Astrocyte (in vitro differentiated cells and primary cell): ENCODE results near the gene SOX30. TPM values are rescaled to one million over a fixed set of nuclear protein-coding genes. Genes with fewer than 3 reads are reported as not detected.

ENCODE experiments used
- DNase-seq: peaks from one replicate; pipeline ENCODE4 v3.0.0-alpha.2; 2010; ENCODE audit warnings: low read depth
- FAIRE-seq: peaks from 2 replicates; lab custom pipeline; 2011; peaks lifted over from hg19 to GRCh38; lab: Jason Lieb, UNC
- H2AFZ ChIP-seq: 2 replicates; pipeline ENCODE4 v1.6.0; 2012; ENCODE audit warnings: low read depth, low read length, inconsistent platforms
- H3K27ac ChIP-seq: 2 replicates; pipeline ENCODE4 v1.5.1; 2011; ENCODE audit warnings: low read depth, low read length, inconsistent platforms
- H3K27me3 ChIP-seq: 2 replicates; pipeline ENCODE4 v1.6.0; 2011; ENCODE audit warnings: low read length, inconsistent platforms; ENCODE audit not compliant: insufficient read depth
- H3K36me3 ChIP-seq: 2 replicates; pipeline ENCODE4 v1.5.1; 2011; ENCODE audit warnings: low read length, inconsistent platforms; ENCODE audit not compliant: insufficient read depth
- H3K4me1 ChIP-seq: 2 replicates; pipeline ENCODE4 v1.5.1; 2011; ENCODE audit warnings: low read length, inconsistent platforms; ENCODE audit not compliant: insufficient read depth
- H3K4me2 ChIP-seq: 2 replicates; pipeline ENCODE4 v1.6.0; 2012; ENCODE audit warnings: low read length, inconsistent platforms
- H3K4me3 ChIP-seq: 2 replicates; pipeline ENCODE4 v1.5.1; 2011; ENCODE audit warnings: low read depth, mild to moderate bottlenecking, low read length, inconsistent platforms; ENCODE audit not compliant: insufficient read depth
- H3K79me2 ChIP-seq: 2 replicates; pipeline ENCODE4 v1.6.0; 2012; ENCODE audit warnings: mild to moderate bottlenecking, low read length, inconsistent platforms; ENCODE audit not compliant: insufficient read depth
- H3K9ac ChIP-seq: 2 replicates; pipeline ENCODE4 v1.6.0; 2012; ENCODE audit warnings: mild to moderate bottlenecking, low read length, inconsistent platforms
- H3K9me3 ChIP-seq: 2 replicates; pipeline ENCODE4 v1.5.1; 2012; ENCODE audit warnings: low read depth, mild to moderate bottlenecking, low read length, inconsistent platforms; ENCODE audit not compliant: insufficient read depth
- H4K20me1 ChIP-seq: 2 replicates; pipeline ENCODE4 v1.6.0; 2012; ENCODE audit warnings: low read length, inconsistent platforms; ENCODE audit not compliant: insufficient read depth
- H3K27ac Mint-ChIP-seq: one replicate; pipeline ENCODE4 v1.8.0; 2021; ENCODE audit warnings: mild to moderate bottlenecking, mixed read lengths; ENCODE audit not compliant: unreplicated experiment
- H3K27me3 Mint-ChIP-seq: one replicate; pipeline ENCODE4 v1.8.0; 2021; ENCODE audit warnings: low read depth, mixed read lengths; ENCODE audit not compliant: unreplicated experiment
- H3K36me3 Mint-ChIP-seq: one replicate; pipeline ENCODE4 v1.8.0; 2021; ENCODE audit warnings: low read depth, mixed read lengths; ENCODE audit not compliant: unreplicated experiment
- H3K4me1 Mint-ChIP-seq: one replicate; pipeline ENCODE4 v1.8.0; 2021; ENCODE audit warnings: low read depth, mixed read lengths; ENCODE audit not compliant: unreplicated experiment
- H3K4me3 Mint-ChIP-seq: one replicate; pipeline ENCODE4 v1.8.0; 2021; ENCODE audit warnings: mild to moderate bottlenecking, moderate library complexity, mixed read lengths; ENCODE audit not compliant: unreplicated experiment
- H3K9me3 Mint-ChIP-seq: one replicate; pipeline ENCODE4 v1.8.0; 2021; ENCODE audit warnings: mild to moderate bottlenecking, mixed read lengths; ENCODE audit not compliant: unreplicated experiment
- CTCF ChIP-seq: IDR thresholded peaks from 2 replicates; pipeline ENCODE4 v1.5.1; 2011; ENCODE audit warnings: low read depth, mild to moderate bottlenecking, inconsistent platforms, low read length, moderate library complexity; ENCODE audit not compliant: insufficient read depth
- EZH2 ChIP-seq: IDR thresholded peaks from 2 replicates; pipeline ENCODE4 v1.6.1; 2012; ENCODE audit warnings: mild to moderate bottlenecking, low read length, inconsistent platforms; ENCODE audit not compliant: insufficient read depth
- total RNA-seq: library from RNA; stranded (reverse); gene quantifications from 2 replicates; pipeline ENCODE4 v1.2.1, GENCODE V29; 2021

Gene SOX30
- total RNA-seq, 1 donor from 2014 or later = 0.14 TPM

GRCh38 chr5:157659868-157660660 lies 7.8 kb upstream of the SOX30 start:
- no peak overlapping the region for H3K4me2 ChIP-seq
- H3K9me3 Mint-ChIP-seq = peaks cover 20% of the 10 kb centered on the region
- no peak overlapping the region for H3K4me3 ChIP-seq
- peaks cover 4% of the 10 kb centered on the region for H3K36me3 Mint-ChIP-seq
- H3K9me3 ChIP-seq = no peaks in the 10 kb centered on the region
- H3K27ac Mint-ChIP-seq = no peak overlapping the region
- no peak overlapping the region for H3K9ac ChIP-seq
- H3K4me1 ChIP-seq = no peaks in the 10 kb centered on the region
- no peaks in the 10 kb centered on the region for H3K36me3 ChIP-seq
- no peak for TF ChIP-seq CTCF
- no peak for FAIRE-seq
- H3K27me3 Mint-ChIP-seq = peaks cover 1% of the 10 kb centered on the region
- no peak for DNase-seq
- no peak overlapping the region for H3K4me3 Mint-ChIP-seq
- no peak overlapping the region for H2AFZ ChIP-seq
- H3K27me3 ChIP-seq = no peaks in the 10 kb centered on the region
- H4K20me1 ChIP-seq = no peaks in the 10 kb centered on the region
- no peaks in the 10 kb centered on the region for H3K4me1 Mint-ChIP-seq
- no peaks in the 10 kb centered on the region for H3K79me2 ChIP-seq
- no peak overlapping the region for H3K27ac ChIP-seq

- no peaks in the 10 kb centered on the region for H3K4me1 ChIP-seq
- H3K9me3 ChIP-seq = no peaks in the 10 kb centered on the region
- no peak for DNase-seq
- H3K27ac Mint-ChIP-seq = no peak overlapping the region
- no peaks in the 10 kb centered on the region for H3K36me3 ChIP-seq
- no peak overlapping the region for H3K4me3 ChIP-seq
- no peaks in the 10 kb centered on the region for H3K4me1 Mint-ChIP-seq
- no peak overlapping the region for H3K9ac ChIP-seq
- no peak overlapping the region for H3K4me2 ChIP-seq
- peaks cover 24% of the 10 kb centered on the region for H3K9me3 Mint-ChIP-seq
- no peaks in the 10 kb centered on the region for H3K27me3 ChIP-seq
- no peaks in the 10 kb centered on the region for H4K20me1 ChIP-seq
- FAIRE-seq = no peak
- H2AFZ ChIP-seq = no peak overlapping the region
- H3K36me3 Mint-ChIP-seq = peaks cover 6% of the 10 kb centered on the region
- H3K4me3 Mint-ChIP-seq = no peak overlapping the region
- H3K79me2 ChIP-seq = no peaks in the 10 kb centered on the region
- no peak for TF ChIP-seq EZH2
- TF ChIP-seq CTCF = no peak
- peaks cover 4% of the 10 kb centered on the region for H3K27me3 Mint-ChIP-seq
- H3K27ac ChIP-seq = no peak overlapping the region
Observed at GRCh38 chr5:157658893-157659292, 6.7 kb upstream of the SOX30 start.

- no peak overlapping the region for H3K4me3 ChIP-seq
- no peak overlapping the region for H2AFZ ChIP-seq
- no peak overlapping the region for H3K4me2 ChIP-seq
- Mint-ChIP-seq H3K27me3 (peaks cover 4% of the 10 kb centered on the region), H3K4me3 (no peak overlapping the region), H3K27ac (no peak overlapping the region), H3K9me3 (peaks cover 36% of the 10 kb centered on the region), H3K4me1 (no peaks in the 10 kb centered on the region), H3K36me3 (peaks cover 6% of the 10 kb centered on the region)
- H3K4me1 ChIP-seq = no peaks in the 10 kb centered on the region
- H3K79me2 ChIP-seq = no peaks in the 10 kb centered on the region
- no peak overlapping the region for H3K9ac ChIP-seq
- no peaks in the 10 kb centered on the region for H3K36me3 ChIP-seq
- TF ChIP-seq CTCF (no peak), EZH2 (no peak)
- H4K20me1 ChIP-seq = no peaks in the 10 kb centered on the region
- DNase-seq = no peak
- no peak for FAIRE-seq
- no peaks in the 10 kb centered on the region for H3K27me3 ChIP-seq
- H3K9me3 ChIP-seq = no peaks in the 10 kb centered on the region
- H3K27ac ChIP-seq = no peak overlapping the region
Observed at GRCh38 chr5:157657516-157657915, 5.3 kb upstream of the SOX30 start.
